Peyer's patch (tissue), 4 donors: Measurements from ENCODE around the gene STXBP3.

Experiments used
- CTCF ChIP-seq, 6 experiments: fragments of 450-650 bp in 4 of 6; fragments of 200-600 bp in 2 of 6; sonication (generic) in 1 of 6; IDR thresholded peaks; one replicate each; pipeline ENCODE4 v1.5.1; 2017 to 2019; ENCODE audit warnings: antibody characterized with exemption in 6 of 6, mild to moderate bottlenecking in 3 of 6, moderate library complexity in 1 of 6
- POLR2A ChIP-seq, 2 donors: fragments of 450-650 bp; IDR thresholded peaks; one replicate each; pipeline ENCODE4 v1.5.1; 2017; ENCODE audit warnings: antibody characterized with exemption in 2 of 2, mild to moderate bottlenecking in 2 of 2, moderate library complexity in 2 of 2

DNA sequence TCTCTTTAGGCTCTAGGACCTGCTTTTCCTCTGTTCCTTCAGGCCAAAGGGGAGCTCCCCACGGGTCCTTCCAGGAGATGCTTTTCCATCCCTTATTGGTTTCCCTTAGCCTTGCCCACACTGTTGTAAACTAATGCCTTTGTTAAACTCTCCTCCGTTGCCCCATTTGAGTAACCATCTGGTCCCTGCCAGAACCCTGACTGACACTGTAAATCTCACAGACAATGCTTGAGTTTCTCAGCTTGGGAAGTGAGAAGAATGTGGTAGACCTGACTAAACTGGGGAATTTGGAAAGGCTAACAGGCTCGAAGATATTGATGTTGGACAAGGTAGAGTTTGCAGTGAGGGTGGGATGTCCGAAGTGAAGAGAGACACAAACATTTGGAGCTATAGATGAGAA is 99.0 kb downstream of the STXBP3 start:
- TF ChIP-seq CTCF (IDR thresholded peaks at IDR 0.05) (no peak), POLR2A (IDR thresholded peaks at IDR 0.05) (no peak)
